ENCODE measurements around the gene EPHB4. TPM values are rescaled to one million over a fixed set of nuclear protein-coding genes. Genes with fewer than 3 reads are reported as not detected.
"Not testable (repeated sequence)": the region's sequence is repeated elsewhere in the genome, so short reads cannot be mapped to it uniquely, and the experiment has no call there.

EPHB4 gene
- total and polyA plus RNA-seq, 11 donors, result 10.7 to 76.2 (median 21.4) TPM

DNA sequence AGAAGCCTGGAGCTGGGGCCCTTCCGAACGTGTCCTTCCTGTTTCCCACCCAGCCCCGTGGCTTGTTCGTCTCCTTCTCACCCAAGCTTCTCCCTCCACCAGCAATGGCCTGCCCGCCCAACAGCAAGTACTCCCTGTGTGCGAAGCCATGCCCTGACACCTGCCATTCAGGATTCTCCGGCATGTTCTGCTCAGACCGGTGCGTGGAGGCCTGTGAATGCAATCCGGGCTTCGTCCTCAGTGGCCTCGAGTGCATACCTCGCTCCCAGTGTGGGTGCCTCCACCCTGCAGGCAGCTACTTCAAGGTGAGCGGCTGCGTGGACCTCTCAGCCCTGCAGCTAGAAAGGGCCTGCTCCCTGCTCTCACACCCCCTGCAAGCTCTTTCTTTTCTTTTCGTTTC, 62.1 kb downstream of the EPHB4 start:
- Histone ChIP-seq H3K36me3 (no peaks in the 10 kb centered on the region), H3K27ac (no peak overlapping the region), H3K9me3 (no peaks in the 10 kb centered on the region), H3K4me3 (no peak overlapping the region), H3K4me1 (no peaks in the 10 kb centered on the region), H3K27me3 (peaks cover 0 to 7% (median 0%) of the 10 kb centered on the region in 9 donors)
- no peak for DNase-seq
- TF ChIP-seq, protein P1, sequence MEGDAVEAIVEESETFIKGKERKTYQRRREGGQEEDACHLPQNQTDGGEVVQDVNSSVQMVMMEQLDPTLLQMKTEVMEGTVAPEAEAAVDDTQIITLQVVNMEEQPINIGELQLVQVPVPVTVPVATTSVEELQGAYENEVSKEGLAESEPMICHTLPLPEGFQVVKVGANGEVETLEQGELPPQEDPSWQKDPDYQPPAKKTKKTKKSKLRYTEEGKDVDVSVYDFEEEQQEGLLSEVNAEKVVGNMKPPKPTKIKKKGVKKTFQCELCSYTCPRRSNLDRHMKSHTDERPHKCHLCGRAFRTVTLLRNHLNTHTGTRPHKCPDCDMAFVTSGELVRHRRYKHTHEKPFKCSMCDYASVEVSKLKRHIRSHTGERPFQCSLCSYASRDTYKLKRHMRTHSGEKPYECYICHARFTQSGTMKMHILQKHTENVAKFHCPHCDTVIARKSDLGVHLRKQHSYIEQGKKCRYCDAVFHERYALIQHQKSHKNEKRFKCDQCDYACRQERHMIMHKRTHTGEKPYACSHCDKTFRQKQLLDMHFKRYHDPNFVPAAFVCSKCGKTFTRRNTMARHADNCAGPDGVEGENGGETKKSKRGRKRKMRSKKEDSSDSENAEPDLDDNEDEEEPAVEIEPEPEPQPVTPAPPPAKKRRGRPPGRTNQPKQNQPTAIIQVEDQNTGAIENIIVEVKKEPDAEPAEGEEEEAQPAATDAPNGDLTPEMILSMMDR (IDR thresholded peaks at IDR 0.05), result no peak
- no peak for TF ChIP-seq POLR2A (IDR thresholded peaks at IDR 0.05)
- intact Hi-C loops (cut with DNase I), result no loop called here
- ATAC-seq, result no peak
- 73 to 83% (median 76%) methylated on average over 16 of the region's 16 CpGs for WGBS, 4 donors

GRCh38 chr7:100764841-100765240, 62.5 kb downstream of the EPHB4 start:
- ATAC-seq, result no peak
- WGBS, 4 donors, result 66 to 75% (median 71%) methylated on average over 6 to 10 of the region's 10 CpGs

DNA sequence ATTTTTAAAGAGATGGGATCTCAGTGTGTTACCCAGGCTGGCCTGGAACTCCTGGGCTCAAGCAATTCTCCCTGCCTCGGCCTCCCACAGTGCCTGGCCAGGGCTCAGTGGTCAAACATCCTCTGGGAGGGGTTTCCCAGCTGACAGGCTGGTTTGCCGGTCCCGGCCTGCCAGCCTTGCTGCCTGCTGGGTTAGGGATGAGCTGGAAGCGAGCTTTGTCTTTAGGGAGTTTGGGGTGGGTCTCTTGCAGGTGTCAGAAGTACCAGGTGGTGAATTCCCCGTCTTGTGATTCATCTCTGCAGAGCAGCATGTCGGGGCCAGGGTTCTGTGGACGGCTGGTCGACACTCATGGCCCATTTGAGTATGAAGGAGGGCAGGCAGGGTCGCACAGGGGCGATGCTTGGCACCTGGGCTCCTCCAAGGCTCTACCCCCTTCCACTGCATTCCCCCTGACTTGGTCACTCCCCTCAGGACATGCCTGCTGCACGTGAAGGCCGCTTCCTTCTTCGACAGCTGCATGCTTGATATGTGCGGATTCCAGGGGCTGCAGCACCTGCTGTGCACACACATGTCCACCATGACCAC, 63.7 kb downstream of the EPHB4 start:
- 60 to 68% (median 65%) methylated on average over 10 to 14 of the region's 14 CpGs for WGBS, 4 donors
- TF ChIP-seq, protein P1 (IDR thresholded peaks at IDR 0.05), result no peak
- TF ChIP-seq POLR2A (IDR thresholded peaks at IDR 0.05), result no peak
- H3K36me3 ChIP-seq, result no peaks in the 10 kb centered on the region
- H3K27me3 ChIP-seq, result peaks cover 0 to 7% (median 0%) of the 10 kb centered on the region in 9 donors
- H3K27ac ChIP-seq, result no peak overlapping the region
- H3K9me3 ChIP-seq, result no peaks in the 10 kb centered on the region
- no peaks in the 10 kb centered on the region for H3K4me1 ChIP-seq
- no peak for DNase-seq
- intact Hi-C loops (cut with DNase I), result no loop called here
- no peak for ATAC-seq
- no peak overlapping the region for H3K4me3 ChIP-seq

More at GRCh38 chr7:100764841-100765240, 62.5 kb downstream of the EPHB4 start:
- no peak overlapping the region for H3K27ac ChIP-seq
- peaks cover 0 to 7% (median 0%) of the 10 kb centered on the region in 9 donors for H3K27me3 ChIP-seq
- intact Hi-C loops (cut with DNase I), result no loop called here
- H3K4me3 ChIP-seq, result no peak overlapping the region
- TF ChIP-seq, protein P1 (IDR thresholded peaks at IDR 0.05), result no peak
- no peak for TF ChIP-seq POLR2A (IDR thresholded peaks at IDR 0.05)
- no peaks in the 10 kb centered on the region for H3K36me3 ChIP-seq
- DNase-seq, result no peak
- no peaks in the 10 kb centered on the region for H3K4me1 ChIP-seq
- H3K9me3 ChIP-seq, result no peaks in the 10 kb centered on the region

GRCh38 chr7:100762841-100763240, 64.5 kb downstream of the EPHB4 start:
- ATAC-seq; H3K27ac ChIP-seq; intact Hi-C loops (cut with DNase I); H3K4me3 ChIP-seq; H3K4me1 ChIP-seq; DNase-seq; H3K36me3 ChIP-seq; H3K9me3 ChIP-seq: not testable (repeated sequence)
- 73 to 81% (median 80%) methylated on average over 5 of the region's 5 CpGs for WGBS, 4 donors
- H3K27me3 ChIP-seq, result peaks cover 0 to 12% (median 0%) of the 10 kb centered on the region in 9 donors
